ENCODE data around the gene C1QTNF12. TPM values are rescaled to one million over a fixed set of nuclear protein-coding genes. Genes with fewer than 3 reads are reported as not detected.

C1QTNF12 gene
- total RNA-seq, 1 donor from 2014 or later: not detected

DNA sequence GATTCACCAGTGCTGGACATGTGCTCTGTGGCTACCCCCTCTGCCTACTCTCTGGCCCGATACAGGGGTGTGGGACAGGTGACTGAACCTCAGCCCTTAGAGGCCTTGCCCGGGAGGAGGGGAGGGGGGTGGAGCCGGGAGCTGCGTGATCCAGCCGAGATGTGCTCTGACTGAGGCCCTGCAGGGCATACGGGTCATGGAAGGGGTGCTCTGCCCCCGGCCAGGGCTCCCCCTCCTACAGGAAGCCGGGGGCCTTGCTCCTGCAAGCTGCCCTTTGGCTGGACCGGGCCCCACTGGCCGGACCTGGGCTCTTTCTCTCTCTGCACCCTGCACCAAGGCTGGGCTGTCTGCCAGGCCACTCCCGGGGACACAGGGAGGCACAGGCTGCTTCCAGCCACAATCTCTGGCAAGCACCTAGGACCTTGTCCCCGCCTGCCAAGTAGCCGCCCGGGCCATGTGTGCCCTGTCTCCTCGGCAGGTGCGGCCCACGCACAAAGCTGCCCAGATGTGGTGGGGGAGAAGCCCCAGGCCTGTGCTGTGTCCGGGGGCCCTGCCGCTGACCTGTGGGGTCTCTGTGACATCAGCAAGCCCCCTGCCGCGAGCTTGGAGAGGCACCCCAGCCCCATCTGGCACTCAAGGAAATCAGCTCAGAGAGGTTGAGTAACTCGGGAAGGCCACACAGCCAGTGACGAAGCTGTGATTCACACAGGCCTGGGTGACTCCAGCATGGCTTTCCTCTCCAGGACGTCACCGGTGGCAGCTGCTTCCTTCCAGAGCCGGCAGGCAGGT is 35.2 kb upstream of the C1QTNF12 start:
- DNase-seq (ENCODE audit: low spot score): no peak

DNA sequence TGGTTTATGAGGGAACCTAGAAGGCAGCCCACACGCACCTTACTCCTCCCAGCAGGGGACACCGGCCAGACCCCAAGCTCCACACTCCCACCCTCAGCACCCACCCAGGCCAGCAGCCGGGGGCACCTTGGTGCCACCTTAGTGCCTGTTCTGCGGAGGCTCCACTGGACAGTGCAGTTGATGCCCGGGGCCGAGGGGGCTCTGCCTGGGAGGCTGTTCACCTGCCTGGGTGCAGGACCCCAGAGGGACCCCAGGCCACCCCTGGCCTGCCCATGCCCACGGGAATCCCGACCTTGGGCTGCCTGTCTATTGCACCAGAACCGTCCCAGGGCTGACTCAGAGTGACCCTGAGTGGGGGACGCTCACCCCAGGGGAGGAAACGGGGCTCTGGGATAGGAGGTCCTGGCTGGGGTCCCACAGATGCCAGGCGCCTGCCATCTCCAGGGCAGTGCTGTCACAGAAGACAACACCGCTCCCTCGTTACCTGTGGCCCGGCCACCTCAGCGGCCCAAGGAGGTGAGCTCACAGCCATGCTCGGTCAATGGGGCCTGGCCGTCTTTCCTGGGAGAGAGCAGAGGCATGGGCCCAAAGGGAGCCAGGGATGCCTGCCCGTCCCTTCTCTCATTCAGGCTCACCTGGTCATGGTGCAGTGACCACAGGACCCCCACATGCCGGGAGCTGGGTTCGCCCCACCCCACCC is 34.4 kb upstream of the C1QTNF12 start:
- DNase-seq (ENCODE audit: low spot score): no peak

DNA sequence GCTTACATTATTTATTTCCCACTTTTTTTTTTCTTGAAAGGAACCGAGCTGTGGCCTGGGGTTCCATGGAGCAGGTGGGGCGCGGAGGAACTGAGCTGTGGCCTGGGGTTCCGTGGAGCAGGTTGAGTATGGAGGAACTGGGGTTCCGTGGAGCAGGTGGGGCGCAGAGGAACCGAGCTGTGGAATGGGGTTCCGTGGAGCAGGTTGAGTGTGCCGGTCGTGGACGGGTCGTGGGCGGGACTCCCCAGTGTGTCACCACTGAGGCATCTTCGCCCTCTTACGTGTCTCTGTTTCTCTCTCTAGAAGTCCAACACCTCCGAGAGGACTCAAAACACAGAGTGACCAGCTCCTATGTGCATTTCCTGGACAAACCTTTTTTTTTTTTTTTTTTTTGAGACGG is 32.5 kb upstream of the C1QTNF12 start:
- DNase-seq (ENCODE audit: low spot score): no peak

DNA sequence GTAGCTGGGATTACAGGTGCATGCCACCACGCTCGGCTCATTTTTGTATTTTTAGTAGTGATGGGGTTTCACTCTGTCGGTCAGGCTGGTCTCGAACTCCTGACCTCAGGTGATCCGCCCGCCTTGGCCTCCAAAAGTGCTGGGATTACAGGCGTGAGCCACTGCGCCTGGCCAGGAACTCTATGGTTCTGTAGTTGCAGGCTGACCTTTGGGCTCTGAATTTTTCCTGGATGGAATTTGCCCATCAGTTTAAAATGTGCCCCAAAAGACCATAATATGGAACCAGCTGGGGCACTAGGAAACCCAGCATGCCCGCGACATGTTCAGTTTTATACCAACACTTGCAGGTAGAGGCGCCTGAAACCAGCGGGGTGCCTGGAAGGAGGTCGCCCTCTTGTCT is 32.1 kb upstream of the C1QTNF12 start:
- no peak for DNase-seq (ENCODE audit: low spot score)

DNA sequence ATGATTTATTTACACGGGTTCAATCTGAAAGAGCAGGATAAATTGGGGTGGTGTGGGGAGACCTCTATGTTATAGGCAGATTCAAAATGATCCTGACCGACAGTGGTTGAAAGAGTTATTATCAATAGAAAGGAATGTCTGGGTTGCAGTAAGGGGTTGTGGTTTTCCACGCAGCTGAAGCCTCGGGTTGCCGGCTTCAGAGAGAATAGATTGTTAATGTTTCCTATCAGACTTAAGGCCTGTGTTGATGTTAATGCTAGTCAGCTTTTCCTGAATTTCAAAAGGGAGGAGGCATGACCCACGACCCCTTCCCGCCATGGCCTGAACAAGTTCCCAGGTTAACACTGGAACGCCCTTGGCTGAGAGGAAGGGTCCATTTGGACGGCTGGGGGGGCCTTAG is 29.3 kb upstream of the C1QTNF12 start:
- DNase-seq (ENCODE audit: low spot score): no peak

DNA sequence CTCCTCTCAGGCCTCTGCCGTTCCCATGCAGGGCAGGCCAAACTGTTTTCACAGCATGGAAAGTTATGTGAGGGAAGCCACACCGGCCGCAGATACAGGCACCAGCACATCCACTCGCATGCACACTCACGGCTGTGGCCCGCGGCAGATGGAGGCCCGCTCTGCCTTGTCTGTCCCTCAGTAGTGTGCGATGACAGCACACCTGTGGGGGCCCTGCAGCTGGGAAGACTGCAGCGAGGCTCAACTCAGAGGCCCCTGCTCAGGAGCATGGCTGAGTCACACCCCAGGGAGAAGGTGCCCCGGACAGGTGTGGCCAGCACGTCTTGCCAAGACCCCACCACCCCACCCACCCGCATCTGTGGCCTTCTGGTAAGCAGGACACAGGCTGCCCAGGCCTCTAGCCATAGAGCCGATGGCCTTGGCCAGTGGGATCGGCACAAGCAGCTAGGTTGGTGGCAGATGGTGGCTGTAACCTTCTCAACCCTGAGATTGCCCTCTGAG is 28.5 kb upstream of the C1QTNF12 start:
- DNase-seq (ENCODE audit: low spot score): no peak

DNA sequence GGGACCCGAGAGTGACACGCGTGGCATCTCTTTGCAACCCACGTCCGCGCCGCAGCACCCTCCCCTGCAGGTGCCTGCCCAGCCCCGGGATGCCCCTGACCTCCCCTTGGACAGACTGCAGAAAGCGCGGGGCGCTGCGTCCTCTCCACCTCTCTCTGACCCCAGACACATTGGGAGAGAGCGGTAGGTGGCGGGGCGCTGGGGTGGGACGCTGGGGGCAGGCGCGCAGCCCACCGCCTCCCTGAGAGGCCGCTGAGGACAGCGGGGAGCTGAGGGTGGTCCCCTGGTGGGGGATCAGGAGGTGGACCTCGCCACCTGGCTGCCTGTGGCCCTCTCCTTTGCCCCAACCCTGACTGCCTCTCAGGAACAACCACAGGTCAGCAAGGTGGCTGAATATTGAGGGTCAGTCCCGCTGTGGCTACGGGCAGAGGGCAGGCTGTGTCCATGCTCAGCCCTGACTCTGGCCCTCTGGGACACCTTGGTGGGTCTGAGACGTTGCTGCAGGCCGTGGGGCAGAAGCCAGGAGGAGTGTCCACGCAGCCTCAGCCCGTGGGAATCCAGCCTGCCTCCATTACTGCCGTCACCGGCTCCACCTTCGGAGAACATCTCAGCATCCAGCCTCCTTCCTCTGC is 27.9 kb upstream of the C1QTNF12 start:
- no peak for DNase-seq (ENCODE audit: low spot score)

DNA sequence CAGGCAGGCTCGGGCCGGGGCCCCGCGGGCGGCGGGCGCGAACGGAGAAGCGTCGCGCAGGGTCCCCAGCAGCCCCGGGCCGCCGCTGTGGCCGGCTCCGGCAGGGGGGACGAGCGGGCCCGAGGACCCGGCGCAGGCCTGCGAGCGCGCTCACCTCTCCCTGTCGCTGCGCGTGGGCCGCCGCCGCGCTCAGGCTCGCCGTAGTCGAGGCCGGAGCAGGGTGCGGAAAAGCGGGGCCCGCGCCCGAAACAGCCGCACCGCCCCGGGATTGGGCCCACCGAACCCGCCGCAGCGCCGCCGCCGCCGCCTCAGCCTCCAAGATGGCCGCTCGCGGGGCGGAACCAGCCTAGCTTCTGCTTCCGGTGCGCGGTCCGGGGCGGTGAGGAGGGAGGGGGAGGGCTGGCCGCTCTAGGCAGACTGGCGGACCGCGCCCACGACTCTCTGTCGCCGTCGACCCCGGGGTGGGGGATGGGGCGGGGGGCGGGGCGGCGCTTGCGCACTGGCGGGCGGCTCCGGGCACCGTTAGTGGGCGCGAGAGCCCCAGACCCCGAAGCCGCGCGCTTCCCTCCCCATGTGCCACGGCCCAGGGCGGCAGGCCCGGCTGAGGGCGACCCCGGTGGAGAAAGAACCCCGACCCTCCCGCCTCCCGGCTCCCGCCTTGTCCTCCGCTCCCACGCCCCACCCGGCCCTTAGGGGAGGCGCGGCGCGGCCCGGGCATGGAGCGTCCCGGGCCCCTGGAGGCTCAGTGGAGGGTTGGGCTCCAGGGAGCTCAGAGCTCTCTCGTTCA is 27.2 kb upstream of the C1QTNF12 start, which contains the start of gene UBE2J2:
Gene UBE2J2, minus strand, starts transcription at position 343 of the 787 bp plus-strand sequence. CDS start 5,862 bp downstream, outside the sequence.
- peak; percentile 92 for DNase-seq (ENCODE audit: low spot score)

DNA sequence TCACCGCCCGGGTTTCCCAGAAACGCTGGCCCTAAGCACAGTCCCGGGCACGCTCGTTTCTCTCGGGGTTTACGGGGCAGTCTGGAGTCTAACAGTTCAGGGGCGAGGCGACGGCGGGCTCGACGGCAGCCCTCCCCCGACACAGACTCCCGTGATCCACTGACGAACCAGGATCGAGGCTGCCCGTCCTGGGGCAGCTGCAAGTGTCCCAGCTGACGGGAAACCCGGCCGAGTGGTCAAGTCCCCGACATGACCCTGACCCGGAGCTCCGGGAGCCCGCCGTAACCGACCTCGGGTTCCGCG is 26.6 kb upstream of the C1QTNF12 start:
- DNase-seq (ENCODE audit: low spot score): no peak

DNA sequence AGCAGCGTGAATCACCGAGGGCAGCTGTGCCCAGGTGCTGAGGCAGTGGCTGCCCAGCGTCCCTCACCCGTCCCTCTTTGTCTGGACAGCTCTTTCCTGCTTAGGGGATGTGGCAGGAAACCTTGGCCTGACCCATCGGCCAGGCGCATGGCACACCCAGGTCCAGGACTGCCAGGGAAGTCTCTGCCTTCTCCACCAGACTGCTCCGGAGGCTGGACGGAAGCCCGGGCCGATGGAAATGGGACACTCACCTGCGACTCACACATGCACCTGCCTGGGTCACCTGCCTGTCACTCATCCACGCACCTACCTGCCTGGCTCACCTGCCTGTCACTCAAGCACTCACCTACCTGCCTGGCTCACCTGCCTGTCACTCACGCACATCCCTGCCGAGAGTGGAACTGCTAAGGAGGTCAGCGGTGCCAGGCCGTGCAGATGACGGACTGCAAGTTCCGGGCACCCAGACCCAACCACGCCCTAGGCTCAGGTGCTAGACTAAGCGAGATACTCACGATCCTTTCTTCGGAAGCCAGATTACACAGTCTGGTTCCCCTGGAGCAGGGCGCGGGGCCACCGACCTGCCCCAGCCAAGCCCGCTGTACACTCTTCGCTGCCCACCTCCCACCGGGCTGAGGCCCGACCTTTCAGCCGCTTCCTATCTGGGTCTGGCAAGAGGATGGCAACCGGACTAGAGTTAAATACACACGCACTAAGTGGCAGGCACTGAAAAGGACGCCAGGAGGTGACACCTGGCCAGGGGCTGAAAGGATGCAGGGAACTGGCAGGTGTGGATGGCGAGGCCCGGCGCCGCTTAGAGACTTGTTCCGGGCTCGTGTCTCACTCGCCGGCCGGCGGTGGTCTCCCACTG is 26.1 kb upstream of the C1QTNF12 start:
- no peak for DNase-seq (ENCODE audit: low spot score)

DNA sequence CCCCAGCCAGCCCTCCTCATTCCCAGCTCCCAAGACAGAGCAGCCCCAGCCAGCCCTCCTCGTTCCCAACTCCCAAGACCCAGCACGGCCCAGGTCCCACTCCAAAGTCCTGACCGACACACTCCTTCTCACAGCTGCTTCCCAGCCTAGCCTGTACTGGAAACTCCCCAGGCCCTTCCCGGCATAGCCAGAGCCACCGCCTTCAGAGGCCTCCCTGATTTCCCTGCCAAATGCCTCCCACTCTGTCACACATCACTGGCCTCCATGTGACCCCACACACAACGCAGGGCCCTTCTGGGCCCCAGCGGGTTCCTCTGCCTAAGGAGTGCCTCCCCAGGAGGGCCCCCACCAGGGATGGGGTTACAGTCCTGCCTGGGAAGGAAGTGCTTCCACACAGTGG is 24.3 kb upstream of the C1QTNF12 start:
- no peak for DNase-seq (ENCODE audit: low spot score)

DNA sequence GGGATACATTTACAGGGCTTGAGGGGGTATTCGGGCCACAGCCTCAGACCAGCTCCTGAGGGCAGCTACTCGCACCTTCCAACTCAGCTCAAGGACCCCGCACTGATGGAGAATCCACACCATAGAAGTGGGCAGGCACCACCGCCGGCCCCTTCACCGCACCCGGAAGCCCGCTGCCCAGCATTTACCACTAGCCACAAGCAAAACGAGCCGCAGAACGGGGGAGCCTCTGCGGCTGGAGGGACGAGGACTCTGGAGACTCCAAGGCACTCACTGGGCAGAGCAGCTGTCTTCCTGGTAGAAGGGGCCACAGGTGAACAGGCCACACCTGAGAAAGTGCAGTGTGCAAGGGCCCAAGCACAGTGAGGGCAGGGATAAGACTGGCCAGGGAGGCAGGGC is 21.8 kb upstream of the C1QTNF12 start:
- DNase-seq (ENCODE audit: low spot score): no peak

DNA sequence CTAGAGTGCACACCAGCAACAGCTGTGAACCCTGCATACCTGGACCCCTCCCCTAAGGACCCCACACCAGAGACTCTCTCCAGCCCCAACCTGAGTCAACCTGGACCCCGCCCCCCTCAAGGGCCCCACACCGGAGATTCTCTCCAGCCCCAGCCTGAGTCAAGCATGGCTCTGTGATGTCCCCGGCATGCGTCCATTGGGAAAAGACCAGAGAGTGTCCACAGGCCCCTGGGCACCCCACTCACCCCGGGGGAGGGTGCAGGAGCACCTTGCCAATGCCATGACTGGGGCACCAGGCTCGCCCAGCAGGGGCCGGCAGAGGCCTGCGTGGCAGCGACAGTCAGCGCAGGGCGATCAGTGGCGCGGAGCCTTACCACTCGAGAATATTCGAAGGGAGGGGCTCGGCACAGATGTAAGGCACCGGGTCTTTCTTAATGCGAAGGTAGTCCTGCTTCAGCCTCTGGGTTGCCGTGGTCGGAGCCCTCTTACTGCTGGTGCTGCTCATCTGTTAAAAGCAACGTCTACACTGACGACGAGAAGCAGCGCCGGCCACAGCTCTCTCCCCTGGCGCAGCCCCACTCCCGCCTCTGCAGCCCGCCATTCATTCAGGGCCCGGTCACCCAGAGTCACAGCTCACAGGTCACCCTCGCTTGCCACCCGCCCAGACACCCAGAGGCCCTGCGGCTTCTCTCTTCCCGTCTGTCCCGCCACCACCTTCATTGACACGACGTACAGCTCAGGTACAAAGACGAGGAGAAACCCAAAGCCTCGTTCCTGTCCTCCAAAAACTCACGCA is 21.2 kb upstream of the C1QTNF12 start:
- DNase-seq (ENCODE audit: low spot score): no peak

DNA sequence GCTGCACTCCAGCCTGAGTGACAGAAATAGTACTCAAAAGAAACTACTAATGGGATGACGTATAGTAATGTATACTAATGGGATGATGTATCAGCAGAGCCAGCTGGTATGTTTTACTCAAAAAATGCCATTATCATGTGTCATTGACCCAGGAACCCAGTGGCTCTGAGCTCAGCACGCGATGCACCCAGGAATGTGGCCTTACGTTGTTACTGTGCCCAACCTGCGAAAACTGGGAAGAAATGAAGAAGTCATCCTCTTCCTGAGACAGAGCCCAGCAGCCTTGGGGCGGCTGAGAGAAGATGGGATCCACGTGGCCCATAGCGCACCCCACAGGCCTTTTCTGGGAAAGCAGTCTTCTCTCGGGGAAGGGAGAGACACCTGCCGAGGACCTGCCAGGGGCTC is 18.3 kb upstream of the C1QTNF12 start:
- DNase-seq (ENCODE audit: low spot score): no peak

DNA sequence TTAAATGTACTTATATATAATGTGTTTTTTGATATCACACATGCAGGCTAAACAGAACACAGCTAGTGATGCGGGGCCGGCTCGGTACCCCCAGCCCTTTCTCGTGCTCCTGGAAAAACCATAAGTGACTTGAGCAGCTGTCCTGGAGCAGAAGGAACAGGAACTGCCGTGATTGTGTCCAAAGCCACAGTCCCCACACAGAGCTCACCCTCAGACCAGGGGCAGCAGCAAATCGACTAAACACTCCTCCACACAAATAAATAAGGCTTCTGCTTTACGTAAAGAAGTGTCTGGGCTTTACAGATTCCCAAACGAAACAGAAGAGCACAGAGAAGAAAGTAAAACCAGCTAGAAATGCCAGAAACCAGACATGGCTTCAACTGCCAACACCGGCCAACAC is 17.5 kb upstream of the C1QTNF12 start:
- DNase-seq (ENCODE audit: low spot score): no peak

DNA sequence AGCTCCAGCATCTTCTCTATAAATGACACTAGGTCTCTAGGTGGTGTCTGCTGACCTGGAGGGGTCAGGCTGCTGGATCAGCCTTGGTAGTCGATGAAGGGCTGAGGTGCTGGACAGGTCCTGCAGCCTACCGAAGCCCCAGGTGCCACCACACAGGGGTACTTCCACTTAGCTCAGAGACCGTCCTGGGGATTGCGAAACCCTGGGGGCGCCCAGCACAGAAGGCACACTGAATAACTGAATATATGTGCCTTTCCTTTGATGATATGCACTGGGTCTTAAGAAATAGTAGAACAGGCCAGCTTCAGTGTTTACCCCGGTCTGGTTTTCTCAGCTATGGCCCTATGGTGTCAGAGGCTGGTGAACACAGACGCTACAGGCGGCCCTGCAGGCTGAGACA is 16.2 kb upstream of the C1QTNF12 start:
- DNase-seq (ENCODE audit: low spot score): no peak

DNA sequence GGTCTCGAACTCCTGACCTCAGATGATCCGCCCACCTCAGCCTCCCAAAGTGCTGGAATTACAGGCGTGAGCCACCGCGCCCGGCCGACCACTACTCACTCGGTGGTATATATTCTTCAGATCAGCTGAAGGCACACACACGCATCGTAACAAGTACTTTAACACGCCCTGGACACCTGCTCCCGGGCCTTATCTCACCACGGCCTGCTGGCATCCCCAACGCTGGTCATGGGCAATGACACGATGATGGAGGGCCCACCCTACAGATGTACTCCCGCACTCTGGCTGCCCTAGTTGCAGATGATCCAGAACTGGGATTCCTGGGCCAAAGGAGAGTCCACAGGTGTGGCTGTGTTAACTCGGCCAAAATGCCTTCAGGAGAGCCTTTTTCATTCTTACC is 15.5 kb upstream of the C1QTNF12 start:
- no peak for DNase-seq (ENCODE audit: low spot score)

DNA sequence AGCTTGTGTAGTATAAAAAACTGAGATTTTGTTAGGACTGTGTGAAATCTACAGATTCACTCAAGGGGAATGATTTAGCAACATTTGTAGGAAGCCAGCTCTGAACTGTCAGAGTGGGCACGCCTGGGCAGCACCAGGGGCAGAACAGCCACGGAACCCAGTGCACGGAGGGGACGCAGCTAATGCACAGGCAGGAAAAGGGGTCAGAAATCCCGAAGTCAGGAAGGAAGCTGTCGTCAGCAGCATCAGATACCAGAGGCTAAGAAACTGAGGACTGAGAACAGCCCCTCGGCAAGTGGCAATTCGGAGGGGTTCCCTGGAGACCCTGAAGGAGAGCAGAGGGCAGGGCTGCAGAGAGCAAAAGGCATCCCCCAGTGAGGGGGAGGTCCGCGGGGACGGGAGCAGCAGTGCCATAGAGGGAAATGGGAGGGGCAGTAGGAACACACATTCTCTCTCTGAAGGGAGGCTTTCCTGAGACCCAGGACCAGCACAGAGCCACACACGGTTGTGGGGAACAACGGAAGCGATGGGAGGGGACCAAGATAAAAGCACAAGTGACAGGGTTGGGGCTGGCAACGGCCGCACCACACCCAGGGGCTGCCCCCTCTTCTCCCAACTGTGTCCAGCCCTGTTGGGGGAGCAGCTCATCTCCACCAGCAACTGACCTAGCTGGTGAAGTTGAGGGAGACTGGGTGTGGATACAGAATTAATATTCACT is 14.5 kb upstream of the C1QTNF12 start:
- DNase-seq (ENCODE audit: low spot score): no peak

DNA sequence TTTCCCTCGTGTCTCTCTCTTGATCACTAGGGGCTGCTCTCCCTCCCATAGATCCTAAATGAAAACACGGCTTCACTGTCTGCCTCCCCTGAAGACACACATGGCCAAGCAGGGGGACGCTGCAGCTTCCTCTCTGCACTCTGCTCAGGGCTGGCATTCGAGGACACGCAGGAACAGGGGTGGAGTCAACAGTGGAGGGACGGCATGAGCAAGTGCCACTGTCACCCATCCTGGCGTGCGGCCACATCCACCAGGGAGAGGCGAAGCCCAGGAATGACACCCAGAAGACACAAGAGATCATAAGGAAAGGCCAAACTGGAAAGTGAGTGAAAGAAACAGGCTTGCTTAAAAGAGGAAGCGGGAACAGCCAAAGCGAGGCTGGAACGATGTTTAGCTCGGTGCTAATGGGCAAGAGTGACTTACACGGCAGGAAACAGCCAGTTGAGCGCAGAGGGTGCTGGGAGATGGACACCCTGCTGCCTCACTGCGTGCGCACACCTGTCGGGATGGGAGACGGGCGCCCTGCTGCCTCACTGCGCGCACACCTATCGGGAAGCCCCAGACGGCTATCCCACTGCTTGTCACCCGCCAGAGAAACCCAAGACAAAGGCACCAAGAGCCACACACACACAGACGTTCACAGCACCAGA is 13.6 kb upstream of the C1QTNF12 start:
- DNase-seq (ENCODE audit: low spot score): no peak

Measured in umbilical cord (tissue), 2 donors.